Measurements from ENCODE around the gene PAQR5. TPM values are rescaled to one million over a fixed set of nuclear protein-coding genes. Genes with fewer than 3 reads are reported as not detected.

PAQR5 gene
- polyA plus RNA-seq, 4 donors = 0.45 to 6.4 (median 1.4) TPM

DNA sequence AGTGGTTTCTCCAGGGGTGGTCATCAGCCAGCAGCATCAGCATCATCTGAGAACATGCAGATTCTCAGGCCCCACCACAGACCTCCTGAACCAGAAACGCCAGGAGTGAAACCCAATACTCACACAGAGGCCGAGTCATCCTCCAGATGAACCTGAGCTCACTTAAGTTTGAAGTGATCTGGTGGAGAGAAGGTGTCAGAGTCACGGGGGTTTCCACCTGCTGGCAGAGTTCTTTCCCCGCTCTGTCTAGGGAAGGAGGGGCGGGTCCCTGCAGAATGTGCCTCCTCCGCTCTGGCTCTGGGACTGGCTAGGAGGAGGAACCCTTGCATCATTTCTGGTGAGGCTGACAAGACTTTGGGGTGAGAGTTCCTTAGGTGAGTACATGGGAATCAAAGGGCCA lies 102.1 kb downstream of the PAQR5 start:
- DNase-seq (no peak), FAIRE-seq (no peak)
- Histone ChIP-seq H3K9me3 (ENCODE audit: control insufficient read depth in 2 of 2, insufficient read depth in 1 of 2, low read depth in 1 of 2, low read length in 1 of 2) (no peaks in the 10 kb centered on the region), H3K27ac (ENCODE audit: low read depth in 1 of 3, low read length in 2 of 3) (no peak overlapping the region), H3K4me1 (ENCODE audit: control insufficient read depth in 3 of 3, insufficient read depth in 2 of 3, low read depth in 1 of 3, low read length in 2 of 3) (peaks cover 0 to 2% (median 0%) of the 10 kb centered on the region in 3 donors), H3K4me3 (ENCODE audit: low read depth in 1 of 3, low read length in 3 of 3) (no peak overlapping the region), H3K27me3 (ENCODE audit: control insufficient read depth in 3 of 3, insufficient read depth in 3 of 3, low read length in 3 of 3) (no peaks in the 10 kb centered on the region), H3K36me3 (ENCODE audit: control insufficient read depth in 3 of 3, insufficient read depth in 2 of 3, low read depth in 1 of 3, low read length in 3 of 3) (peaks cover 0 to 12% (median 0%) of the 10 kb centered on the region in 3 donors)
- 82 to 90% (median 86%) methylated on average over 6 of the region's 6 CpGs for WGBS, 3 donors

DNA sequence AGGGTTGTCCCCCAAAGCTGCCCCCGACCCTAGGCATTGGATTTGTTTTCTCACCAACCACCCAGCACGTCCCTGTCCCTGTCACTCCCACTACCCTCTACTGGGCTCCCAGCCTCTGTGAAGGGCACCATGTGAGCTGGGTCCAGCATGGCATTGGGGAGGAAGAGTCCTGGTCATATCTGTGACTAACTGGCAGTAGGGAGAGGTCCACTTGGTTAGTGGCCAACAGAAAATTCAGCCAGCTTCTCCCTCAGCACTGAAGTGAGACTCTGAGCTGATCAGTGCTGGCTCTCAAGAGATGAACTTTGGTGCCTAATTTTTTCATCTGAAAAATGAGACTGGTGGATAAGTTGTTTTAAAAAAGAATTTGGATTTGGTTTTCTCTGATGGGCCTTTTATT lies 104.1 kb downstream of the PAQR5 start:
- 90 to 94% (median 92%) methylated on average over 2 of the region's 2 CpGs for WGBS, 3 donors
- Histone ChIP-seq H3K4me1 (ENCODE audit: control insufficient read depth in 3 of 3, insufficient read depth in 2 of 3, low read depth in 1 of 3, low read length in 2 of 3) (peaks cover 0 to 2% (median 0%) of the 10 kb centered on the region in 3 donors), H3K4me3 (ENCODE audit: low read depth in 1 of 3, low read length in 3 of 3) (no peak overlapping the region), H3K9me3 (ENCODE audit: control insufficient read depth in 2 of 2, insufficient read depth in 1 of 2, low read depth in 1 of 2, low read length in 1 of 2) (no peaks in the 10 kb centered on the region), H3K36me3 (ENCODE audit: control insufficient read depth in 3 of 3, insufficient read depth in 2 of 3, low read depth in 1 of 3, low read length in 3 of 3) (peaks cover 0 to 10% (median 0%) of the 10 kb centered on the region in 3 donors), H3K27ac (ENCODE audit: low read depth in 1 of 3, low read length in 2 of 3) (no peak overlapping the region), H3K27me3 (ENCODE audit: control insufficient read depth in 3 of 3, insufficient read depth in 3 of 3, low read length in 3 of 3) (no peaks in the 10 kb centered on the region)
- FAIRE-seq (no peak), DNase-seq (no peak)

DNA sequence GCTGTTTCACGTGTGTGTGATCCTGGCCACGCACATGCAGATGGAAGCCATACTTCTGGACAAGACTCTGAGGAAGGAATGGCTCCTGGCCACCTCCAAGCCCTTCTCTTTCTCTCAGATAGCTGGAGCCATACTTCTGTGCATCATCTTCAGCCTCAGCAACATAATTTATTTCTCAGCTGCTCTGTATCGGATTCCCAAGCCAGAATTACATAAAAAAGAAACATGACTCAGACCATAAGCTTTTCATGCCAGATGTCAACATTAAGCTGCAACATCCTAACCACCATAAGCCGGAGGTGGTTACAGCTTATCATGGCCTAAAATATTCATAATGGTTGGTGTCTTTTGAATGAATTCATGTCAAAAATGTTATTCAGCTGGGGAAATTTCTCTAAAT lies 104.9 kb downstream of the PAQR5 start:
- FAIRE-seq = no peak
- Histone ChIP-seq H3K4me3 (ENCODE audit: low read depth in 1 of 3, low read length in 3 of 3) (no peak overlapping the region), H3K9me3 (ENCODE audit: control insufficient read depth in 2 of 2, insufficient read depth in 1 of 2, low read depth in 1 of 2, low read length in 1 of 2) (no peaks in the 10 kb centered on the region), H3K27ac (ENCODE audit: low read depth in 1 of 3, low read length in 2 of 3) (no peak overlapping the region), H3K36me3 (ENCODE audit: control insufficient read depth in 3 of 3, insufficient read depth in 2 of 3, low read depth in 1 of 3, low read length in 3 of 3) (peaks cover 0 to 5% (median 0%) of the 10 kb centered on the region in 3 donors), H3K27me3 (ENCODE audit: control insufficient read depth in 3 of 3, insufficient read depth in 3 of 3, low read length in 3 of 3) (no peaks in the 10 kb centered on the region), H3K4me1 (ENCODE audit: control insufficient read depth in 3 of 3, insufficient read depth in 2 of 3, low read depth in 1 of 3, low read length in 2 of 3) (peaks cover 0 to 2% (median 0%) of the 10 kb centered on the region in 3 donors)
- DNase-seq = no peak
- 70 to 93% (median 77%) methylated on average over 4 of the region's 4 CpGs for WGBS, 3 donors

- H3K9me3 ChIP-seq (ENCODE audit: control insufficient read depth in 2 of 2, insufficient read depth in 1 of 2, low read depth in 1 of 2, low read length in 1 of 2) = no peaks in the 10 kb centered on the region
- H3K4me1 ChIP-seq (ENCODE audit: control insufficient read depth in 3 of 3, insufficient read depth in 2 of 3, low read depth in 1 of 3, low read length in 2 of 3) = peaks cover 0 to 2% (median 0%) of the 10 kb centered on the region in 3 donors
- H3K4me3 ChIP-seq (ENCODE audit: low read depth in 1 of 3, low read length in 3 of 3) = no peak overlapping the region
- FAIRE-seq = no peak
- no peak for DNase-seq
- peaks cover 0 to 1% (median 0%) of the 10 kb centered on the region in 3 donors for H3K36me3 ChIP-seq (ENCODE audit: control insufficient read depth in 3 of 3, insufficient read depth in 2 of 3, low read depth in 1 of 3, low read length in 3 of 3)
- no peak overlapping the region for H3K27ac ChIP-seq (ENCODE audit: low read depth in 1 of 3, low read length in 2 of 3)
- 54 to 61% (median 59%) methylated on average over 3 of the region's 3 CpGs for WGBS, 3 donors
- no peaks in the 10 kb centered on the region for H3K27me3 ChIP-seq (ENCODE audit: control insufficient read depth in 3 of 3, insufficient read depth in 3 of 3, low read length in 3 of 3)
These were observed 106.4 kb downstream of the PAQR5 start for GRCh38 chr15:69405110-69405509.

DNA sequence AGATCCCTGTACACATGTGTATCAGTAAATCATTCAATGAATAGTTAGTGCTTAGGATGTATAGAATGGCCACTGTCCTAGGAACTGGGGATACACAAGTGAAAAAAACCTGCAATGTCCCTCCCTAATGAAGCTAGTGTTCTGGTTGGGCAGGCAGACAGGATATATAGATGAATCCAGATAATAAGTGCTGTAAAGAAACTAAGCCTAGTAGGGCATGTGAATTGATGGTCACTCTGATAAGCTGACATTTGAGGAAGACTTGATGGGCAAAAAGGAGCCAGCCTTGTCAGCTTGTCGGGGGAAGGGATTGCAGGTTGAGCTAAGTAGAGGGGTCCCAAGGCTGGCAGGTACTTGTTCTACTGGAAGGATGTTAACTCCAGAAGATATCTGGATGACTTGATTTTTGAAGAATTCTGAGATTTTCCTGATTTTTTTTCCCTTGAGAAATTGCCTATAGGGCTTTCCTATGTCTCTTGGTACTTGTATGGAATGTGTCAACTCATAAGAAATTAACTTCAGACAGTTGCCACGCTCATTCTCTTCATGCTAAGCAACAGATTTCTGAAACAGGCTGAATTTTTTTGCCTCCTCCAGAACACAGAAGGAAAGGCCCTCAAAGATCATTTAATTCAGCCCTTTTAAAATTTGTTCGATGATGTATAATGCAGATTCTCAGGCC lies 109.1 kb downstream of the PAQR5 start:
- Histone ChIP-seq H3K9me3 (ENCODE audit: control insufficient read depth in 2 of 2, insufficient read depth in 1 of 2, low read depth in 1 of 2, low read length in 1 of 2) (no peaks in the 10 kb centered on the region), H3K27ac (ENCODE audit: low read depth in 1 of 3, low read length in 2 of 3) (no peak overlapping the region), H3K4me3 (ENCODE audit: low read depth in 1 of 3, low read length in 3 of 3) (no peak overlapping the region), H3K27me3 (ENCODE audit: control insufficient read depth in 3 of 3, insufficient read depth in 3 of 3, low read length in 3 of 3) (no peaks in the 10 kb centered on the region), H3K36me3 (ENCODE audit: control insufficient read depth in 3 of 3, insufficient read depth in 2 of 3, low read depth in 1 of 3, low read length in 3 of 3) (no peaks in the 10 kb centered on the region), H3K4me1 (ENCODE audit: control insufficient read depth in 3 of 3, insufficient read depth in 2 of 3, low read depth in 1 of 3, low read length in 2 of 3) (peaks cover 0 to 2% (median 0%) of the 10 kb centered on the region in 3 donors)
- DNase-seq (no peak), FAIRE-seq (no peak)
- WGBS, 3 donors = 91 to 92% (median 92%) methylated on average over 3 of the region's 3 CpGs

- Histone ChIP-seq H3K27ac (ENCODE audit: low read depth in 1 of 3, low read length in 2 of 3) (no peak overlapping the region), H3K9me3 (ENCODE audit: control insufficient read depth in 2 of 2, insufficient read depth in 1 of 2, low read depth in 1 of 2, low read length in 1 of 2) (no peaks in the 10 kb centered on the region), H3K4me3 (ENCODE audit: low read depth in 1 of 3, low read length in 3 of 3) (no peak overlapping the region), H3K36me3 (ENCODE audit: control insufficient read depth in 3 of 3, insufficient read depth in 2 of 3, low read depth in 1 of 3, low read length in 3 of 3) (no peaks in the 10 kb centered on the region), H3K4me1 (ENCODE audit: control insufficient read depth in 3 of 3, insufficient read depth in 2 of 3, low read depth in 1 of 3, low read length in 2 of 3) (no peaks in the 10 kb centered on the region), H3K27me3 (ENCODE audit: control insufficient read depth in 3 of 3, insufficient read depth in 3 of 3, low read length in 3 of 3) (no peaks in the 10 kb centered on the region)
- no peak for FAIRE-seq
- WGBS, 3 donors = 71 to 74% (median 71%) methylated on average over 3 of the region's 3 CpGs
- DNase-seq = no peak
These were observed 110.1 kb downstream of the PAQR5 start for GRCh38 chr15:69408841-69409240.

DNA sequence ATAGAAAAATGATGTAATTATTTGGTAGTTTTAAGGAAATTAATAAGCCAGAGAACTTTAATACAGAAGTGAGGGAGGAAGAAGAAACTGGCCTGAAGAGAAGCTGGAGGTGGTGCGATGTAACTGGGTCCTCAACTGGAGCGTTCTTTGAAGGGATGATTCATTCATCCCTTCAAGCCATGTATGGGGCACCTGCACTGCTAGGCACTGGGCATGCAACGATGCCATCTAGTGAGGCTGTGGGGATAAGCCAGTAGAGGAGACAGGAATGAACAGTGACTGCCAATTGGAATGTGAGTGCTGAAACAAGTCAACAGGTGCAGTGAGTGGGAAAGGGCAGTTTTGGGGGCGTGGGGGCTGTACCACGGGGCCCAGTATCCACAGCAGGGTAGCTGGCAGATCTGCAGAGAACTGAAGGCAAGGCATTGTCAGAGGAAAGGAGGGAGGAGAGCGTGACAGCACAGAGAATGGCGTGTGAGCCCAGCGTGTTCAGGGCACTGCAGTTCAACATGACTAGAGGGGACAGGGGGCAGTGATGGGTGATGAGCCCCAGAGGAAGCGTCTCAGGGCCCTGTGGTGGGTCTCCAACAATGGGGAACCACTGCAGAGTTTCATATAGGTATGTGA lies 111.6 kb downstream of the PAQR5 start:
- H3K9me3 ChIP-seq (ENCODE audit: control insufficient read depth in 2 of 2, insufficient read depth in 1 of 2, low read depth in 1 of 2, low read length in 1 of 2) = no peaks in the 10 kb centered on the region
- no peaks in the 10 kb centered on the region for H3K4me1 ChIP-seq (ENCODE audit: control insufficient read depth in 3 of 3, insufficient read depth in 2 of 3, low read depth in 1 of 3, low read length in 2 of 3)
- FAIRE-seq (no peak), DNase-seq (peak in 1 of 2 donors; percentile 60)
- H3K27me3 ChIP-seq (ENCODE audit: control insufficient read depth in 3 of 3, insufficient read depth in 3 of 3, low read length in 3 of 3) = no peaks in the 10 kb centered on the region
- H3K4me3 ChIP-seq (ENCODE audit: low read depth in 1 of 3, low read length in 3 of 3) = no peak overlapping the region
- H3K27ac ChIP-seq (ENCODE audit: low read depth in 1 of 3, low read length in 2 of 3) = no peak overlapping the region
- WGBS, 3 donors = 42 to 60% (median 48%) methylated on average over 9 of the region's 9 CpGs
- no peaks in the 10 kb centered on the region for H3K36me3 ChIP-seq (ENCODE audit: control insufficient read depth in 3 of 3, insufficient read depth in 2 of 3, low read depth in 1 of 3, low read length in 3 of 3)

- Histone ChIP-seq H3K36me3 (ENCODE audit: control insufficient read depth in 3 of 3, insufficient read depth in 2 of 3, low read depth in 1 of 3, low read length in 3 of 3) (no peaks in the 10 kb centered on the region), H3K27ac (ENCODE audit: low read depth in 1 of 3, low read length in 2 of 3) (no peak overlapping the region), H3K4me3 (ENCODE audit: low read depth in 1 of 3, low read length in 3 of 3) (no peak overlapping the region), H3K4me1 (ENCODE audit: control insufficient read depth in 3 of 3, insufficient read depth in 2 of 3, low read depth in 1 of 3, low read length in 2 of 3) (no peaks in the 10 kb centered on the region), H3K9me3 (ENCODE audit: control insufficient read depth in 2 of 2, insufficient read depth in 1 of 2, low read depth in 1 of 2, low read length in 1 of 2) (no peaks in the 10 kb centered on the region), H3K27me3 (ENCODE audit: control insufficient read depth in 3 of 3, insufficient read depth in 3 of 3, low read length in 3 of 3) (no peaks in the 10 kb centered on the region)
- DNase-seq = no peak
- FAIRE-seq = no peak
These were observed 113.6 kb downstream of the PAQR5 start for GRCh38 chr15:69412274-69412673.
